ENCODE data around the gene PRRC2C. TPM values are rescaled to one million over a fixed set of nuclear protein-coding genes. Genes with fewer than 3 reads are reported as not detected.

The PRRC2C gene
- total RNA-seq, 2 experiments from 2014 or later, result 229 to 238 TPM

DNA sequence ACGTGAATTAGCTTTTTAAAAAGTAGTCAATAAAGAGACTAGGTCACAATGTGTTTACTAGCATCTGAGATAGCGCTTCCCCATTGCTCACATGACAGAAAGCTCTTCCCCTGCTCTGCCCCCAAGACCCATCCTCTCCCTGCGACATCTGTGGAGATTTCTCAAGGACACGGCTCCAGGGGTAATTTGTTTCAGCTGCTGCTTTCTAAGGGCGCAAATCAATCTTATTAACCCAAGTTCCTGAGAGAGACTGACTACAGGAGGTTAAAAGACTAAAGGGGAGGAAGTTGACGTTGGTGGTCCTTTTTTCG, 136.8 kb downstream of the PRRC2C start, which contains the start of gene MYOCOS:
MYOCOS (plus strand) TSS at position 92 of the 311 bp plus-strand sequence. CDS start 1,641 bp downstream, outside the sequence.
- no peaks in the 10 kb centered on the region for H3K4me1 Mint-ChIP-seq (ENCODE audit: low read depth)
- no peaks in the 10 kb centered on the region for H3K36me3 Mint-ChIP-seq (ENCODE audit: low read depth)
- DNase-seq (no peak), ATAC-seq (no peak)
- H3K4me3 Mint-ChIP-seq, result no peak within 1 kb of the TSS
- ChIA-PET CTCF (interaction anchor here (1.1 to 1.7 kb wide), 3 partner anchors 10 to 179 kb away, joined by 3 to 7 read pairs (median 4); no protein-coding TSS in a partner anchor), POLR2A (no interaction called here)
- no peaks in the 10 kb centered on the region for H3K9me3 Mint-ChIP-seq
- no peak within 1 kb of the TSS for H3K27ac Mint-ChIP-seq
- intact Hi-C loops (cut with micrococcal nuclease), result no loop called here
- TF ChIP-seq, protein P1, sequence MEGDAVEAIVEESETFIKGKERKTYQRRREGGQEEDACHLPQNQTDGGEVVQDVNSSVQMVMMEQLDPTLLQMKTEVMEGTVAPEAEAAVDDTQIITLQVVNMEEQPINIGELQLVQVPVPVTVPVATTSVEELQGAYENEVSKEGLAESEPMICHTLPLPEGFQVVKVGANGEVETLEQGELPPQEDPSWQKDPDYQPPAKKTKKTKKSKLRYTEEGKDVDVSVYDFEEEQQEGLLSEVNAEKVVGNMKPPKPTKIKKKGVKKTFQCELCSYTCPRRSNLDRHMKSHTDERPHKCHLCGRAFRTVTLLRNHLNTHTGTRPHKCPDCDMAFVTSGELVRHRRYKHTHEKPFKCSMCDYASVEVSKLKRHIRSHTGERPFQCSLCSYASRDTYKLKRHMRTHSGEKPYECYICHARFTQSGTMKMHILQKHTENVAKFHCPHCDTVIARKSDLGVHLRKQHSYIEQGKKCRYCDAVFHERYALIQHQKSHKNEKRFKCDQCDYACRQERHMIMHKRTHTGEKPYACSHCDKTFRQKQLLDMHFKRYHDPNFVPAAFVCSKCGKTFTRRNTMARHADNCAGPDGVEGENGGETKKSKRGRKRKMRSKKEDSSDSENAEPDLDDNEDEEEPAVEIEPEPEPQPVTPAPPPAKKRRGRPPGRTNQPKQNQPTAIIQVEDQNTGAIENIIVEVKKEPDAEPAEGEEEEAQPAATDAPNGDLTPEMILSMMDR (IDR thresholded peaks at IDR 0.05), result no peak
- H3K27me3 Mint-ChIP-seq, result peaks cover 3% of the 10 kb centered on the region

DNA sequence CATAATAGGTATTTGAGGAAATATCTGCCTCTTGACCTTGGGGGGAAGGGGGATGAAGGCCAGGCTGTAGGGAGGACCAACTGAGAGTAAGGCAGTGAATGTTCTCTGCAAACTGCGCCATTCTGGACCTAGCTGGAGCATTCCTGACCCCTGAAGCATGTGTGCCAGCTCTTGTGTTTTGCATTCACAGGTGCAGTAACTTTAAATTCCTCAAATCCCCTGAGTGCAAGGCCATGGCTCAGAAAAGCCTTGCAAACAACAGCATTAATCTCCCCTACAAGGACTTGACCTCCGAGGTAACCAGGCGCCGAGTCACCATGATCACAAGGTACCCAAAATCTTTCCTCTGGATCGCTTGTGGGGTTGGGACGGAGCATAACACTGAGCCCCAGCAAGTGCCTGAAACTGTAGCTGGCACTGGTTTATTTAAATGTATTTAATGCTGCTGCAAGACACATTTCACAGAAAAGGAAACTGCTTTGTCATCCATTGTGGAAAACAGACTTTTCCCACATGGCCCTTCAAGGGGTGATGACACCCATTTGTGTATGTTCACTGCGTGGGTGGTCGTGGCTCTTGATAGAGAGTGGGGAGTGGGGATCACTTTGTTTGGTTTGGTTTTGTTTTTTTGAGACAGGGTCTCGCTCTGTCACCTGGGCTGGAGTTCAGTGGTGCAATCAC, 138.5 kb downstream of the PRRC2C start:
- no peak overlapping the region for H3K27ac Mint-ChIP-seq
- TF ChIP-seq, protein P1 (IDR thresholded peaks at IDR 0.05), result no peak
- peaks cover 3% of the 10 kb centered on the region for H3K27me3 Mint-ChIP-seq
- H3K9me3 Mint-ChIP-seq, result no peaks in the 10 kb centered on the region
- no peak overlapping the region for H3K4me3 Mint-ChIP-seq
- DNase-seq (no peak), ATAC-seq (no peak)
- H3K4me1 Mint-ChIP-seq (ENCODE audit: low read depth), result no peaks in the 10 kb centered on the region
- ChIA-PET POLR2A (no interaction called here), CTCF (interaction anchor here (3.6 kb wide), 1 partner anchor 22 kb away, joined by 22 read pairs; no protein-coding TSS in a partner anchor)
- intact Hi-C loops (cut with micrococcal nuclease), result no loop called here
- no peaks in the 10 kb centered on the region for H3K36me3 Mint-ChIP-seq (ENCODE audit: low read depth)

DNA sequence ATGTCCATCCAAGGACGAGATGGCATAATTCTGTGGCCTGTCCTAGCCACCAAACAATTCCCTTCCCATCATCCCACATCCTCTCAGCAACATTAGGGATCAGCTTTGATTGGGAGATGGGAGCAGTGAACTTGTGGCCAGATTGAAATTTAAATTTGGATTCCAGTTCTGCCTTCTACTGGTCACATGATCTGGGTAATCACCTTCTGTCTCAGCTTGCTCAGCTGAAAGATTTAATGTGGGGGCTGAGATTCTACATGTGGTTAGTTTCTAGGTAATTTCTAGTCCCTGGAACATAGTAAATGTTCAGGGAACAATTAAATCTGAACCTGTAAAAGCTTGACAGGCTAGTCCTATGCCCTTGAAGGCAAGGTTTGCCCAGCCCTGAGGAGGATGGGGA, 139.9 kb downstream of the PRRC2C start:
- intact Hi-C loops (cut with micrococcal nuclease), result no loop called here
- H3K4me1 Mint-ChIP-seq (ENCODE audit: low read depth), result no peaks in the 10 kb centered on the region
- ChIA-PET CTCF (interaction anchor here (3.6 kb wide), 1 partner anchor 20 kb away, joined by 22 read pairs; no protein-coding TSS in a partner anchor), POLR2A (interaction anchor here (0.6 kb wide), 1 partner anchor 75 kb away, joined by 3 read pairs; no protein-coding TSS in a partner anchor)
- no peak overlapping the region for H3K4me3 Mint-ChIP-seq
- no peak overlapping the region for H3K27ac Mint-ChIP-seq
- TF ChIP-seq, protein P1 (IDR thresholded peaks at IDR 0.05), result no peak
- peaks cover 7% of the 10 kb centered on the region for H3K27me3 Mint-ChIP-seq
- ATAC-seq (no peak), DNase-seq (no peak)
- no peaks in the 10 kb centered on the region for H3K9me3 Mint-ChIP-seq
- H3K36me3 Mint-ChIP-seq (ENCODE audit: low read depth), result no peaks in the 10 kb centered on the region

DNA sequence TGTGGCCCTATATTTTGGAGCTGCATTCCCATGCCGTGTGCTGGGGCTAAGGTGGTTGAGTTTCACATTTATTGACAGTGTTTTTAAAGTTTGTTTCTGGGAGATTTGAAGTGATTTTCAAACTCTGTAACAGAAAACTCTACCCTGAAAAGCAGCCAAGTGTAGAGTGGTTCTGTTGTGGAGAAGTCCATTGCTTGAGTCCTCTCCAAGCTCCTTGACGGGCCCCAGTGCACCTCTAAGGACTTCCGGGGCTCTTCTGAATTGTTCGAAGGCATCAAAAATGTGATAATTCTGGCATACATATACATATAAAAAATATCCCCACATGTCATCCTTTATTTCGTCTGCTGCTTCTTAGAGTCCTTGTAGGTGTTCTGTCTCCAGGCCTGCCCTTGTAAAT, 141.7 kb downstream of the PRRC2C start:
- ATAC-seq (no peak), DNase-seq (no peak)
- POLR2A ChIA-PET, result no interaction called here
- CTCF ChIA-PET, result interaction anchor here (3.6 kb wide), 1 partner anchor 18 kb away, joined by 22 read pairs; no protein-coding TSS in a partner anchor
- H3K27me3 Mint-ChIP-seq, result peaks cover 8% of the 10 kb centered on the region
- TF ChIP-seq, protein P1 (IDR thresholded peaks at IDR 0.05), result no peak
- no peak overlapping the region for H3K27ac Mint-ChIP-seq
- H3K36me3 Mint-ChIP-seq (ENCODE audit: low read depth), result no peaks in the 10 kb centered on the region
- H3K9me3 Mint-ChIP-seq, result no peaks in the 10 kb centered on the region
- H3K4me1 Mint-ChIP-seq (ENCODE audit: low read depth), result no peaks in the 10 kb centered on the region
- no peak overlapping the region for H3K4me3 Mint-ChIP-seq
- intact Hi-C loops (cut with micrococcal nuclease), result no loop called here

DNA sequence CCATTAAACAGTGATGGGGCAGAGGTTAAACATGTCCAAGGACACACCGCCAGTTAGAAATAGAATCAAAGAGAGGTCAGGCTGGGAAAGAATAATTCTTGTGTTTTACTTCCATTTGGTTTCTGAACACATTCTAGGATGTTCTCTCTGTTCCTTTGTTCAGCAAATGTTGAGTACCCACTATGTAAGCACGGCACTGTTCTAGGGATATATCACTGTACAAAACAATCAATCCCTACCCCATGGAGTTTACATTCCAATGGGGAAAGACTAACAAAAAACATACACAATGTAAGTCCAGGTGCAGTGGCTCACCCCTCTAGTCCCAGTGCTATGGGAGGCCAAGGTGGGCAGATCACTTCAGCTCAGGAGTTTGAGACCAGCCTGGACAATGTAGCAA, 142.9 kb downstream of the PRRC2C start:
- no peak for DNase-seq
- no peaks in the 10 kb centered on the region for H3K4me1 Mint-ChIP-seq (ENCODE audit: low read depth)
- POLR2A ChIA-PET, result no interaction called here
- TF ChIP-seq, protein P1 (IDR thresholded peaks at IDR 0.05), result no peak
- intact Hi-C loops (cut with micrococcal nuclease), result no loop called here
- peaks cover 8% of the 10 kb centered on the region for H3K27me3 Mint-ChIP-seq
- no peak overlapping the region for H3K27ac Mint-ChIP-seq
- CTCF ChIA-PET, result no interaction called here
- H3K36me3 Mint-ChIP-seq (ENCODE audit: low read depth), result no peaks in the 10 kb centered on the region
- no peak overlapping the region for H3K4me3 Mint-ChIP-seq
- ATAC-seq, result no peak
- no peaks in the 10 kb centered on the region for H3K9me3 Mint-ChIP-seq
